ENCODE measurements around the gene NAP1L1. TPM values are rescaled to one million over a fixed set of nuclear protein-coding genes. Genes with fewer than 3 reads are reported as not detected.

NAP1L1 gene
- total RNA-seq, 1 experiment from 2014 or later: 837 TPM

- TF ChIP-seq EZH2 (IDR thresholded peaks at IDR 0.05; ENCODE audit: borderline replicate concordance, low read depth, low read length, poor library complexity, severe bottlenecking): no peak
- no peak for TF ChIP-seq CTCF (conservative IDR thresholded peaks at IDR 0.05; ENCODE audit: low read depth, low read length)
- H3K9me3 ChIP-seq (ENCODE audit: low read depth, low read length, poor library complexity, severe bottlenecking): no peaks in the 10 kb centered on the region
- CTCF ChIA-PET: no interaction called here
- intact Hi-C loops (cut with micrococcal nuclease; ENCODE audit: unreplicated experiment): loop anchor here (10.0 kb wide), 1 partner anchor 543 kb away; no protein-coding TSS in a partner anchor
- no peaks in the 10 kb centered on the region for H3K27me3 ChIP-seq (replicated peaks; ENCODE audit: insufficient read depth, low read depth, low read length, poor library complexity)
- H3K4me3 ChIP-seq (ENCODE audit: low read depth, low read length, poor library complexity, severe bottlenecking): no peak overlapping the region
- POLR2A ChIA-PET (ENCODE audit: low non-redundant PET): no interaction called here
- H3K27ac ChIP-seq (ENCODE audit: low read depth, low read length, poor library complexity, severe bottlenecking): no peak overlapping the region
- peaks cover 21% of the 10 kb centered on the region for H3K36me3 ChIP-seq (ENCODE audit: insufficient read depth, low read length, poor library complexity, severe bottlenecking)
- H3K4me1 ChIP-seq (ENCODE audit: insufficient read depth, low read length, poor library complexity, severe bottlenecking): peaks cover 16% of the 10 kb centered on the region
- BruUV-seq (replicated peaks): no TSS peak
- DNase-seq (ENCODE audit: low spot score): no peak
Measured at GRCh38 chr12:76041406-76041805, 43.1 kb downstream of the NAP1L1 start.

GRCh38 chr12:76040461-76040860 lies 44.0 kb downstream of the NAP1L1 start:
- CTCF ChIA-PET: no interaction called here
- H3K4me3 ChIP-seq (ENCODE audit: low read depth, low read length, poor library complexity, severe bottlenecking): no peak overlapping the region
- H3K36me3 ChIP-seq (ENCODE audit: insufficient read depth, low read length, poor library complexity, severe bottlenecking): peaks cover 15% of the 10 kb centered on the region
- no peaks in the 10 kb centered on the region for H3K9me3 ChIP-seq (ENCODE audit: low read depth, low read length, poor library complexity, severe bottlenecking)
- no peak for DNase-seq (ENCODE audit: low spot score)
- H3K27ac ChIP-seq (ENCODE audit: low read depth, low read length, poor library complexity, severe bottlenecking): no peak overlapping the region
- BruUV-seq (replicated peaks): no TSS peak
- no peaks in the 10 kb centered on the region for H3K27me3 ChIP-seq (replicated peaks; ENCODE audit: insufficient read depth, low read depth, low read length, poor library complexity)
- no peak for TF ChIP-seq EZH2 (IDR thresholded peaks at IDR 0.05; ENCODE audit: borderline replicate concordance, low read depth, low read length, poor library complexity, severe bottlenecking)
- peaks cover 16% of the 10 kb centered on the region for H3K4me1 ChIP-seq (ENCODE audit: insufficient read depth, low read length, poor library complexity, severe bottlenecking)
- intact Hi-C loops (cut with micrococcal nuclease; ENCODE audit: unreplicated experiment): loop anchor here (10.0 kb wide), 1 partner anchor 544 kb away; no protein-coding TSS in a partner anchor
- POLR2A ChIA-PET (ENCODE audit: low non-redundant PET): interaction anchor here (0.5 to 0.6 kb wide), 2 partner anchors 334 to 382 kb away, joined by 3 to 12 read pairs; no protein-coding TSS in a partner anchor

- BruUV-seq (replicated peaks): no TSS peak
- intact Hi-C loops (cut with micrococcal nuclease; ENCODE audit: unreplicated experiment): loop anchor here (5.0 to 10.0 kb wide), 2 partner anchors 309 to 703 kb away; partner anchors contain the start of genes BBS10, CAPS2 and GLIPR1L1
- no peak for TF ChIP-seq EZH2 (IDR thresholded peaks at IDR 0.05; ENCODE audit: borderline replicate concordance, low read depth, low read length, poor library complexity, severe bottlenecking)
- no peak for TF ChIP-seq CTCF (conservative IDR thresholded peaks at IDR 0.05; ENCODE audit: low read depth, low read length)
Measured at GRCh38 chr12:76038176-76038575, 46.3 kb downstream of the NAP1L1 start.

More at GRCh38 chr12:76038176-76038575, 46.3 kb downstream of the NAP1L1 start:
- Histone ChIP-seq H3K36me3 (ENCODE audit: insufficient read depth, low read length, poor library complexity, severe bottlenecking) (no peaks in the 10 kb centered on the region), H3K4me1 (ENCODE audit: insufficient read depth, low read length, poor library complexity, severe bottlenecking) (peaks cover 16% of the 10 kb centered on the region), H3K27ac (ENCODE audit: low read depth, low read length, poor library complexity, severe bottlenecking) (no peak overlapping the region), H3K27me3 (replicated peaks; ENCODE audit: insufficient read depth, low read depth, low read length, poor library complexity) (no peaks in the 10 kb centered on the region), H3K4me3 (ENCODE audit: low read depth, low read length, poor library complexity, severe bottlenecking) (no peak overlapping the region), H3K9me3 (ENCODE audit: low read depth, low read length, poor library complexity, severe bottlenecking) (no peaks in the 10 kb centered on the region)
- CTCF ChIA-PET: interaction anchor here (0.5 kb wide), 1 partner anchor 479 kb away, joined by 6 read pairs; no protein-coding TSS in a partner anchor
- POLR2A ChIA-PET (ENCODE audit: low non-redundant PET): no interaction called here
- no peak for DNase-seq (ENCODE audit: low spot score)

Data from A673 (cell line).